Heart left ventricle (tissue), 13 donors: ENCODE measurements around the gene NOL3.

Experiments used
- CTCF ChIP-seq, 12 donors: fragments of 200-600 bp; sonication (generic) in 4 of 12; IDR thresholded peaks; one replicate each; pipeline versions ENCODE4 v1.5.0 to v1.8.0; 2018 to 2022; ENCODE audit warnings: antibody characterized with exemption in 12 of 12, mild to moderate bottlenecking in 5 of 12
- POLR2A ChIP-seq, 2 donors: fragments of 450-650 bp; IDR thresholded peaks; one replicate each; pipeline ENCODE4 v1.6.1; 2017; ENCODE audit warnings: antibody characterized with exemption in 2 of 2, mild to moderate bottlenecking in 2 of 2, moderate library complexity in 2 of 2
- donor health status: ischemic (EF 13 %, LVEDD 7.1; RV severe dilation, severe dysfunction).
- donor health status: DM: no; HTN: yes; CAD: no.
- donor health status: DM: no; HTN: no; CAD: no.
- donor health status: ischemic (EF 25% LVEDD 6.9; RV normal size, moderate dysfunction).
- donor health status: ischemic (EF 25% LVEDD 5.7; RV mildly dilated, moderate dysfunction).
- donor health status: ischemic (EF 35%, LVEDD 5.7; RV mildly dilated, moderate dysfunction).
- donor health status: nonischemic (EF 11% LVEDD 7.7; RV severe dilation, severe dysfunction).
- donor health status: DM: yes; HTN: yes; CAD: no.
- donor health status: PGD.
- donor health status: ischemic (EF 29% LVEDD 5.4; RV normal size, mild dysfunction).
- donor health status: nonischemic (EF 23%, LVEDD 6.1; RV moderate dilation, normal function).

GRCh38 chr16:67193536-67193935 is 23.2 kb downstream of the NOL3 start:
- no peak for TF ChIP-seq CTCF (IDR thresholded peaks at IDR 0.05)
- TF ChIP-seq POLR2A (IDR thresholded peaks at IDR 0.05) = no peak
